Fibroblast of lung (primary cell): Measurements from ENCODE around the gene FTO. TPM values are rescaled to one million over a fixed set of nuclear protein-coding genes. Genes with fewer than 3 reads are reported as not detected.

Experiments used
- DNase-seq, 2 donors: peaks; one replicate each; pipeline versions ENCODE4 v3.0.0 to v3.0.0-alpha.2; 2010; ENCODE audit warnings: low read depth in 2 of 2
- H2AFZ ChIP-seq: 2 replicates; pipeline ENCODE4 v1.5.1; 2012; ENCODE audit warnings: low read length, control low read depth, inconsistent platforms
- H3K27ac ChIP-seq: 2 replicates; pipeline ENCODE4 v1.5.1; 2011; ENCODE audit warnings: low read length, control low read depth; ENCODE audit not compliant: insufficient read depth
- H3K27me3 ChIP-seq: 2 replicates; pipeline ENCODE4 v1.5.1; 2011; ENCODE audit warnings: mild to moderate bottlenecking, low read length; ENCODE audit not compliant: control insufficient read depth, insufficient read depth
- H3K36me3 ChIP-seq: 2 replicates; pipeline ENCODE4 v1.5.1; 2011; ENCODE audit warnings: low read length; ENCODE audit not compliant: control insufficient read depth, insufficient read depth
- H3K4me1 ChIP-seq: 2 replicates; pipeline ENCODE4 v1.5.1; 2011; ENCODE audit warnings: low read length; ENCODE audit not compliant: control insufficient read depth, insufficient read depth; ENCODE audit errors: extremely low read depth
- H3K4me2 ChIP-seq: 2 replicates; pipeline ENCODE4 v1.5.1; 2011; ENCODE audit warnings: low read length, control low read depth; ENCODE audit not compliant: insufficient read depth; ENCODE audit errors: extremely low read depth
- H3K4me3 ChIP-seq, 4 experiments: fragments of 200-600 bp in 1 of 4; sonication (generic) in 1 of 4; replicated peaks in 1 of 4; 2 replicates each; pipeline ENCODE4 v1.5.1; 2011 to 2016; ENCODE audit warnings: low read length in 4 of 4, low read depth in 3 of 4, mild to moderate bottlenecking in 3 of 4, control low read depth in 2 of 4, inconsistent platforms in 1 of 4, mixed read lengths in 1 of 4; ENCODE audit not compliant: insufficient read depth in 1 of 4; ENCODE audit errors: control extremely low read depth in 1 of 4
- H3K79me2 ChIP-seq: 2 replicates; pipeline ENCODE4 v1.5.1; 2012; ENCODE audit warnings: mild to moderate bottlenecking, low read length, inconsistent platforms; ENCODE audit not compliant: control insufficient read depth, insufficient read depth
- H3K9ac ChIP-seq: 2 replicates; pipeline ENCODE4 v1.5.1; 2011; ENCODE audit warnings: mild to moderate bottlenecking, low read length, control low read depth; ENCODE audit not compliant: insufficient read depth
- H3K9me3 ChIP-seq: 2 replicates; pipeline ENCODE4 v1.5.1; 2012; ENCODE audit warnings: low read depth, low read length; ENCODE audit not compliant: control insufficient read depth, insufficient read depth
- H4K20me1 ChIP-seq: 2 replicates; pipeline ENCODE4 v1.5.1; 2011; ENCODE audit warnings: low read length; ENCODE audit not compliant: control insufficient read depth, insufficient read depth; ENCODE audit errors: extremely low read depth
- CTCF ChIP-seq, 2 donors: IDR thresholded peaks in 1 of 2; conservative IDR thresholded peaks in 1 of 2; 1 replicate in 1 of 2; 2 replicates in 1 of 2; pipeline ENCODE4 v1.5.1; 2011 to 2012; ENCODE audit warnings: low read length in 2 of 2, control low read depth in 1 of 2, inconsistent platforms in 1 of 2, low read depth in 1 of 2, mild to moderate bottlenecking in 1 of 2
- EZH2 ChIP-seq: IDR thresholded peaks from 2 replicates; pipeline ENCODE4 v1.5.1; 2012; ENCODE audit warnings: low read length, control low read depth, mild to moderate bottlenecking; ENCODE audit errors: missing control alignments
- polyA plus RNA-seq, 2 donors: library from polyadenylated mRNA; depleted of rRNA in 1 of 2; stranded (reverse) in 1 of 2; unstranded in 1 of 2; fragments of >200 nt; gene quantifications; 2 replicates each; pipeline ENCODE4 v1.2.1, GENCODE V29; 2011 to 2012; ENCODE audit warnings: missing spikeins in 1 of 2
- total RNA-seq: library from RNA; depleted of rRNA; stranded (reverse); fragments of >200 nt; gene quantifications from 2 replicates; pipeline ENCODE4 v1.2.1, GENCODE V29; 2014

Gene FTO
- total and polyA plus RNA-seq, 2 donors (not counting 1 experiment from before 2014, with no cell fraction given) = 61.1 to 97.6 TPM

GRCh38 chr16:53900667-53901066, 196.7 kb downstream of the FTO start:
- H3K79me2 ChIP-seq = no peaks in the 10 kb centered on the region
- H3K27me3 ChIP-seq = no peaks in the 10 kb centered on the region
- H3K4me1 ChIP-seq = no peaks in the 10 kb centered on the region
- DNase-seq = no peak
- H4K20me1 ChIP-seq = no peaks in the 10 kb centered on the region
- H3K4me3 ChIP-seq = no peak overlapping the region
- no peak overlapping the region for H3K27ac ChIP-seq
- no peak overlapping the region for H3K4me2 ChIP-seq
- no peak overlapping the region for H3K9ac ChIP-seq
- H3K9me3 ChIP-seq = no peaks in the 10 kb centered on the region
- TF ChIP-seq EZH2 = no peak
- TF ChIP-seq CTCF (conservative IDR thresholded peaks at IDR 0.05 in 1 of 2, IDR thresholded peaks at IDR 0.05 in 1 of 2; ENCODE audit: low read depth in 1 of 2, low read length in 2 of 2) = no peak
- no peak overlapping the region for H2AFZ ChIP-seq
- H3K36me3 ChIP-seq = no peaks in the 10 kb centered on the region

DNA sequence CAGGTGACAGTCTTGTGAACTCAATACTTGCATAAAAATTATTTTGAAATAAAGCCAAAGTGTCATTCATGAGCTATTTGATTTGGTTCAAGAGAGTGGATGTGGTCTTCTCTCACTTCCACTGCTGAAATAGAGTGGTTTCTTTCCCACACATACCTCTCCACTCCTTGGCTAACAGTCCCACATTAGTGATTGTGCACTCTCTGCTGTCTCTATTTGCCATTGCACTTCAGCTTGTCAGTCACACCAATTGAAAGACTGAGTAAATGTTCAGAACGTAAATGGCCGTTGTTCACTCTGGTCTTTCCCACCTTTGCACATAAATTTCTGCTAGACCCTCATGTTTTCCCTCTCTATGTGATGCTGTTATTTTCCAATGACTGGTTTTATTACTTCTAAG, 197.5 kb downstream of the FTO start:
- Histone ChIP-seq H3K36me3 (no peaks in the 10 kb centered on the region), H3K4me3 (no peak overlapping the region), H3K27ac (no peak overlapping the region), H2AFZ (no peak overlapping the region), H3K9ac (no peak overlapping the region), H3K79me2 (no peaks in the 10 kb centered on the region), H3K4me1 (no peaks in the 10 kb centered on the region), H3K9me3 (no peaks in the 10 kb centered on the region), H3K27me3 (no peaks in the 10 kb centered on the region), H4K20me1 (no peaks in the 10 kb centered on the region), H3K4me2 (no peak overlapping the region)
- TF ChIP-seq CTCF (conservative IDR thresholded peaks at IDR 0.05 in 1 of 2, IDR thresholded peaks at IDR 0.05 in 1 of 2; ENCODE audit: low read depth in 1 of 2, low read length in 2 of 2) = no peak
- no peak for TF ChIP-seq EZH2
- DNase-seq = no peak

DNA sequence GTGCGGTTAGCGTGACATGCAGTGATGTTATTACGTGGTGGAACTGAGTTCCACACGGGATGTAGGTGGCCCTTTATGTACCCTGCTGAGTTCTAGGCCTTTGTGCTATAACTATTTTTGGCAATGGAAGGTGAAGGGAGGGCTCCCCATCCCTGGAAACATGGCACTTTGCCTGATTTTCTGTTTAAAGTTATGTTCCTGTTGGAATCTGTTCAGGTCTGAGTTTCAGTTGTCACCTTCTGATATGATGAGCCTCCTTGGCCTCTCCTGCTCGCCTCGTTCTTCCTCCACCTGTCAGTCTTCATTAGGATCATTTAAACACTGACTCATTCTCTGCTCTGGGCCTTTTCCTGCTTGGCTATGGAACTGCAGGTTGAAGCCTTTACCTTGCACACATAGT, 200.6 kb downstream of the FTO start:
- no peak for DNase-seq
- TF ChIP-seq EZH2 = no peak
- TF ChIP-seq CTCF (conservative IDR thresholded peaks at IDR 0.05 in 1 of 2, IDR thresholded peaks at IDR 0.05 in 1 of 2; ENCODE audit: low read depth in 1 of 2, low read length in 2 of 2) = no peak
- Histone ChIP-seq H3K36me3 (no peaks in the 10 kb centered on the region), H2AFZ (no peak overlapping the region), H3K9ac (no peak overlapping the region), H3K9me3 (no peaks in the 10 kb centered on the region), H3K4me1 (no peaks in the 10 kb centered on the region), H3K4me2 (no peak overlapping the region), H4K20me1 (no peaks in the 10 kb centered on the region), H3K27ac (no peak overlapping the region), H3K27me3 (no peaks in the 10 kb centered on the region), H3K4me3 (no peak overlapping the region), H3K79me2 (no peaks in the 10 kb centered on the region)
